HepG2 (cell line): ENCODE data around the gene SELENOV. TPM values are rescaled to one million over a fixed set of nuclear protein-coding genes. Genes with fewer than 3 reads are reported as not detected.

Experiments used
- ARID4A ChIP-seq: sonication (generic); formaldehyde crosslinking; IDR thresholded peaks from 2 replicates; pipeline ENCODE4 v1.5.0; 2020; ENCODE audit warnings: mild to moderate bottlenecking, missing genetic modification reagents, borderline replicate concordance
- EZH2 ChIP-seq: conservative IDR thresholded peaks from 2 replicates; pipeline ENCODE4 v1.6.1; 2012; ENCODE audit warnings: mild to moderate bottlenecking, low read depth, low read length, moderate library complexity
- FOSL1 ChIP-seq: sonication (generic); formaldehyde crosslinking; IDR thresholded peaks from 2 replicates; pipeline ENCODE4 v1.9.0; 2021; ENCODE audit warnings: missing genetic modification reagents, borderline replicate concordance
- FOXP4 ChIP-seq: sonication (generic); formaldehyde crosslinking; IDR thresholded peaks from 2 replicates; pipeline ENCODE4 v1.4.0; 2020; ENCODE audit warnings: missing genetic modification reagents
- FUBP1 ChIP-seq: sonication (generic); formaldehyde crosslinking; IDR thresholded peaks from 2 replicates; pipeline ENCODE4 v1.5.1; 2020; ENCODE audit warnings: missing genetic modification reagents, mild to moderate bottlenecking, borderline replicate concordance
- GTF2F1 ChIP-seq: fragments of 150-350 bp; IDR thresholded peaks from 2 replicates; pipeline ENCODE4 v1.6.1; 2014; ENCODE audit warnings: low read length
- HNRNPK ChIP-seq: fragments of 200-400 bp; formaldehyde crosslinking; IDR thresholded peaks from 2 replicates; pipeline ENCODE4 v1.6.1; 2018; ENCODE audit warnings: low read length, low read depth, moderate library complexity, mild to moderate bottlenecking; ENCODE audit not compliant: poor library complexity, severe bottlenecking
- IKZF1 ChIP-seq: fragments of 450-650 bp; IDR thresholded peaks from 2 replicates; pipeline ENCODE4 v1.7.1; 2016
- KAT8 ChIP-seq: IDR thresholded peaks from 2 replicates; pipeline ENCODE4 v1.6.1; 2016; ENCODE audit warnings: missing genetic modification reagents, missing compliant biosample characterization
- MAFG ChIP-seq: sonication (generic); formaldehyde crosslinking; IDR thresholded peaks from 2 replicates; pipeline ENCODE4 v1.5.1; 2020; ENCODE audit warnings: mild to moderate bottlenecking, missing genetic modification reagents
- MYC ChIP-seq: sonication (generic); formaldehyde crosslinking; IDR thresholded peaks from 2 replicates; pipeline ENCODE4 v1.9.0; 2021; ENCODE audit warnings: missing genetic modification reagents, borderline replicate concordance
- RAD21 ChIP-seq: fragments of 450-650 bp; formaldehyde crosslinking; IDR thresholded peaks from 2 replicates; pipeline ENCODE4 v1.5.0; 2020; ENCODE audit warnings: mild to moderate bottlenecking
- TFDP2 ChIP-seq: sonication (generic); formaldehyde crosslinking; IDR thresholded peaks from 2 replicates; pipeline ENCODE4 v1.4.0; 2020; ENCODE audit warnings: missing genetic modification reagents
- YEATS2 ChIP-seq: sonication (generic); formaldehyde crosslinking; IDR thresholded peaks from 2 replicates; pipeline ENCODE4 v1.4.0; 2020; ENCODE audit warnings: missing genetic modification reagents, borderline replicate concordance
- ZBTB38 ChIP-seq: sonication (generic); formaldehyde crosslinking; IDR thresholded peaks from 2 replicates; pipeline ENCODE4 v1.5.1; 2020; ENCODE audit warnings: mild to moderate bottlenecking, missing genetic modification reagents
- ZFP90 ChIP-seq: sonication (generic); formaldehyde crosslinking; IDR thresholded peaks from 2 replicates; pipeline ENCODE4 v1.8.0; 2022; ENCODE audit warnings: missing genetic modification reagents, mild to moderate bottlenecking, inconsistent platforms, borderline replicate concordance
- ZNF709 ChIP-seq: sonication (generic); formaldehyde crosslinking; IDR thresholded peaks from 2 replicates; pipeline ENCODE4 v1.5.0; 2020; ENCODE audit warnings: mild to moderate bottlenecking, missing genetic modification reagents
- polyA plus RNA-seq, 8 experiments: library from polyadenylated mRNA; depleted of rRNA in 3 of 8; stranded (reverse) in 7 of 8; unstranded in 1 of 8; fragments of >200 nt; fragmentation: Illumina TruSeq in 4 of 8; extraction: Trizol in 4 of 8; gene quantifications; 2 replicates each; pipeline versions ENCODE4 v1.2.1 to v1.2.3, GENCODE V29; 2011 to 2016; ENCODE audit warnings: low read depth in 4 of 8, missing spikeins in 1 of 8, mixed read lengths in 1 of 8; ENCODE audit not compliant: insufficient read depth in 1 of 8
- total RNA-seq, 5 experiments: library from RNA; depleted of rRNA; stranded (reverse); fragments of >200 nt; fragmentation: Illumina TruSeq; extraction: Trizol; gene quantifications; 2 replicates each; pipeline ENCODE4 v1.2.3, GENCODE V29; 2016; ENCODE audit warnings: low read depth in 1 of 5

Gene SELENOV
- total and polyA plus RNA-seq, 2 of the 13 experiments (the other 11 are each of a cell fraction or from before 2014, with no cell fraction given): not detected

GRCh38 chr19:39507715-39508364, 7.1 kb upstream of the SELENOV start (continued):
- TF ChIP-seq EZH2 (0 out of 2 replicates have a peak, but pooled peaks have one; percentile 56), FOSL1 (CRISPR knock-in tag) (no peak), ZNF709 (CRISPR knock-in tag) (0 out of 2 replicates have a peak, but pooled peaks have one; percentile 13), MAFG (CRISPR knock-in tag) (no peak), YEATS2 (CRISPR knock-in tag) (no peak), MYC (CRISPR knock-in tag) (no peak), FUBP1 (CRISPR knock-in tag) (no peak), FOXP4 (CRISPR knock-in tag) (no peak), HNRNPK (no peak), RAD21 (CRISPR knock-in tag) (no peak), IKZF1 (no peak), GTF2F1 (no peak), ZFP90 (CRISPR knock-in tag) (no peak), ARID4A (CRISPR knock-in tag) (no peak), KAT8 (CRISPR knock-in tag) (no peak), TFDP2 (CRISPR knock-in tag) (no peak), ZBTB38 (no peak)
